ENCODE data around the gene MBP.

DNA sequence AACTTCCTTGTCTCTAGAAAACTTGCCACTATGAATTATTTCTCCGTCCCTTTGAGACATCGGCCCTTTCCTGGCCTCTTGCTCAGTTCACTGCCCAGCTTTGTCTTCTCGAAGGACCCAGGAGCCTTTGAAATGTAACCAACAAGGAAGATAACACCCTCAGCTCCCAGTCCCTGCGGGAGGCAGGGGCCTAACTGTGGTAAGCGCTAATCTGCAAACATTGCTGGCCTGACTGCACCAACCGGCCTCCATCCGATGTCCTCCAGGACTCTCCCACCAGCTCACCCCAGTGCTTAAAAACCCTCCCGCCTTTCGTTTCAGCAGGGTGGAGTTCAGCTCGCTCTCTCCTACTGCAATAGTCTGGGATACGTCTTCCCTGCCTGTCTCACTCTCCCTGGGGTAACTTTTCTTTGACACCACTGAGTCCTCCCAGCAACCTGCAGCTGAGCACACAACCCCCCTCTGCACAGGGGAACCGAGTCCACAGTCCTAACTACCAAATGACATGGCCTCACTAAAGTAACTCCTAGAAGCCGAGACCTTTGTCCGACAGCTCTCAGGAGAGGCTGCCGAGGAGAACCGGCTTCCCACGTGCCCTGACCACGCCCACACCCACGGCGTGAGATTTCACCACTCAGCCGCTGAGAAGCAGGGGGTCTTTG is 76.1 kb downstream of the MBP start:
- TF ChIP-seq POLR2A (IDR thresholded peaks at IDR 0.05; ENCODE audit: low read depth, low read length) (no peak), POLR2AphosphoS5 (IDR thresholded peaks at IDR 0.05; ENCODE audit: low read depth, low read length) (no peak), TAF1 (IDR thresholded peaks at IDR 0.05; ENCODE audit: borderline replicate concordance, low read depth, low read length) (no peak)

All from GM12892 (cell line).